OCI-LY1 (cell line): Measurements from ENCODE around the gene HINT1.

Source experiments
- H2AFZ ChIP-seq: fragments of 200-600 bp; sonication (generic), shearing (Covaris generic); 2 replicates; pipeline ENCODE4 v1.6.0; 2014; ENCODE audit warnings: antibody characterized with exemption, mild to moderate bottlenecking, low read length
- H3F3A ChIP-seq: fragments of 200-600 bp; sonication (generic), shearing (Covaris generic); 2 replicates; pipeline ENCODE4 v1.6.0; 2014; ENCODE audit warnings: mild to moderate bottlenecking, antibody characterized with exemption, low read length, moderate library complexity; ENCODE audit not compliant: insufficient read depth
- H3K27ac ChIP-seq: fragments of 200-600 bp; sonication (generic); 2 replicates; pipeline ENCODE4 v1.5.1; 2014; ENCODE audit warnings: low read length, mixed run types, mild to moderate bottlenecking, low read depth; ENCODE audit not compliant: poor library complexity, severe bottlenecking
- H3K27me3 ChIP-seq: fragments of 200-600 bp; sonication (generic); 2 replicates; pipeline ENCODE4 v1.6.0; 2014; ENCODE audit warnings: antibody characterized with exemption, mild to moderate bottlenecking, low read length, moderate library complexity; ENCODE audit not compliant: insufficient read depth
- H3K36me3 ChIP-seq: fragments of 200-600 bp; sonication (generic); 2 replicates; pipeline ENCODE4 v1.6.1; 2014; ENCODE audit warnings: mild to moderate bottlenecking, antibody characterized with exemption, low read length, moderate library complexity, mixed read lengths; ENCODE audit not compliant: insufficient read depth
- H3K4me1 ChIP-seq: fragments of 200-600 bp; sonication (generic); 2 replicates; pipeline ENCODE4 v1.5.1; 2014; ENCODE audit warnings: mild to moderate bottlenecking, low read length, moderate library complexity; ENCODE audit not compliant: insufficient read depth, severe bottlenecking
- H3K4me2 ChIP-seq: fragments of 200-600 bp; sonication (generic), shearing (Covaris generic); 2 replicates; pipeline ENCODE4 v1.6.1; 2014; ENCODE audit warnings: low read length
- H3K4me3 ChIP-seq: fragments of 200-600 bp; sonication (generic); 2 replicates; pipeline ENCODE4 v1.5.1; 2014; ENCODE audit warnings: low read length, low read depth, mild to moderate bottlenecking, mixed read lengths; ENCODE audit not compliant: poor library complexity, severe bottlenecking
- H3K79me2 ChIP-seq: fragments of 200-600 bp; shearing (Covaris generic); 2 replicates; pipeline ENCODE4 v1.6.1; 2016; ENCODE audit warnings: mixed run types, low read length, mixed read lengths; ENCODE audit not compliant: insufficient read depth
- H3K9ac ChIP-seq: fragments of 200-600 bp; sonication (generic), shearing (Covaris generic); 2 replicates; pipeline ENCODE4 v1.6.1; 2014; ENCODE audit warnings: mild to moderate bottlenecking, low read length, mixed read lengths
- H3K9me2 ChIP-seq: fragments of 200-600 bp; sonication (generic), shearing (Covaris generic); 2 replicates; pipeline ENCODE4 v1.6.1; 2014; ENCODE audit warnings: low read depth, mild to moderate bottlenecking, low read length, mixed read lengths
- H3K9me3 ChIP-seq: fragments of 200-600 bp; shearing (Covaris generic); 2 replicates; pipeline ENCODE4 v1.6.1; 2014; ENCODE audit warnings: low read length, mixed read lengths
- H4K20me1 ChIP-seq: fragments of 200-600 bp; sonication (generic), shearing (Covaris generic); 2 replicates; pipeline ENCODE4 v1.6.0; 2016; ENCODE audit warnings: mild to moderate bottlenecking, low read length; ENCODE audit not compliant: insufficient read depth
- EZH2 ChIP-seq: fragments of 200-600 bp; sonication (generic), shearing (Covaris generic); IDR thresholded peaks from 2 replicates; pipeline ENCODE4 v1.8.0; 2017; ENCODE audit warnings: borderline replicate concordance, mixed run types, mild to moderate bottlenecking, antibody characterized with exemption, low read length, moderate library complexity, mixed read lengths
- TF ChIP-seq, protein P1 (sequence below): fragments of 200-600 bp; sonication (generic), shearing (Covaris generic); IDR thresholded peaks from 2 replicates; pipeline ENCODE4 v1.5.1; 2017; ENCODE audit warnings: mild to moderate bottlenecking, antibody characterized with exemption, low read length, moderate library complexity, mixed read lengths

Gene HINT1

DNA sequence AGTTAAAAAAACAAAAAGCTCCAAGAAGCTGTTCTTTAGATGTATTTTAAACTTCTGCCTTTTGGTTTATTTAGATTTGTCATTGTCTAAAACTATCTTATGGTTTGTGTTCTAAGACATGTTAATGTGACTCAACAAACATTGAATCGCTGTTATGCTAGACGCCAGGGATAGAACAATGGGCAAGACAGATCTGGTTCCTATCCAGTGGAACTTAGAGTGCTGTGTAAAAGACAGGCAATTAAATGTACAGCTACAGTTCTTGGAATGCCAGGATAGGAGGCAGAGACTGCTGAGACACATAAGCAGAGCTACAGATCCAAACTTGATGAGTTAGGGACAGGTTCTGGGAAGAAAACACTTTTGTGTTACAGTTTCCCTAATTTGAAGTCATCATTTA lies 28.1 kb upstream of the HINT1 start:
- TF ChIP-seq EZH2: no peak
- TF ChIP-seq, protein P1, sequence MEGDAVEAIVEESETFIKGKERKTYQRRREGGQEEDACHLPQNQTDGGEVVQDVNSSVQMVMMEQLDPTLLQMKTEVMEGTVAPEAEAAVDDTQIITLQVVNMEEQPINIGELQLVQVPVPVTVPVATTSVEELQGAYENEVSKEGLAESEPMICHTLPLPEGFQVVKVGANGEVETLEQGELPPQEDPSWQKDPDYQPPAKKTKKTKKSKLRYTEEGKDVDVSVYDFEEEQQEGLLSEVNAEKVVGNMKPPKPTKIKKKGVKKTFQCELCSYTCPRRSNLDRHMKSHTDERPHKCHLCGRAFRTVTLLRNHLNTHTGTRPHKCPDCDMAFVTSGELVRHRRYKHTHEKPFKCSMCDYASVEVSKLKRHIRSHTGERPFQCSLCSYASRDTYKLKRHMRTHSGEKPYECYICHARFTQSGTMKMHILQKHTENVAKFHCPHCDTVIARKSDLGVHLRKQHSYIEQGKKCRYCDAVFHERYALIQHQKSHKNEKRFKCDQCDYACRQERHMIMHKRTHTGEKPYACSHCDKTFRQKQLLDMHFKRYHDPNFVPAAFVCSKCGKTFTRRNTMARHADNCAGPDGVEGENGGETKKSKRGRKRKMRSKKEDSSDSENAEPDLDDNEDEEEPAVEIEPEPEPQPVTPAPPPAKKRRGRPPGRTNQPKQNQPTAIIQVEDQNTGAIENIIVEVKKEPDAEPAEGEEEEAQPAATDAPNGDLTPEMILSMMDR: no peak
- Histone ChIP-seq H4K20me1 (no peaks in the 10 kb centered on the region), H3K36me3 (peaks cover 12% of the 10 kb centered on the region), H3K4me3 (no peak overlapping the region), H3F3A (no peaks in the 10 kb centered on the region), H3K4me1 (no peaks in the 10 kb centered on the region), H3K9me3 (no peaks in the 10 kb centered on the region), H3K9ac (no peak overlapping the region), H3K4me2 (no peak overlapping the region), H3K27ac (no peak overlapping the region), H3K9me2 (no peaks in the 10 kb centered on the region), H3K27me3 (no peaks in the 10 kb centered on the region), H2AFZ (no peak overlapping the region), H3K79me2 (no peaks in the 10 kb centered on the region)

DNA sequence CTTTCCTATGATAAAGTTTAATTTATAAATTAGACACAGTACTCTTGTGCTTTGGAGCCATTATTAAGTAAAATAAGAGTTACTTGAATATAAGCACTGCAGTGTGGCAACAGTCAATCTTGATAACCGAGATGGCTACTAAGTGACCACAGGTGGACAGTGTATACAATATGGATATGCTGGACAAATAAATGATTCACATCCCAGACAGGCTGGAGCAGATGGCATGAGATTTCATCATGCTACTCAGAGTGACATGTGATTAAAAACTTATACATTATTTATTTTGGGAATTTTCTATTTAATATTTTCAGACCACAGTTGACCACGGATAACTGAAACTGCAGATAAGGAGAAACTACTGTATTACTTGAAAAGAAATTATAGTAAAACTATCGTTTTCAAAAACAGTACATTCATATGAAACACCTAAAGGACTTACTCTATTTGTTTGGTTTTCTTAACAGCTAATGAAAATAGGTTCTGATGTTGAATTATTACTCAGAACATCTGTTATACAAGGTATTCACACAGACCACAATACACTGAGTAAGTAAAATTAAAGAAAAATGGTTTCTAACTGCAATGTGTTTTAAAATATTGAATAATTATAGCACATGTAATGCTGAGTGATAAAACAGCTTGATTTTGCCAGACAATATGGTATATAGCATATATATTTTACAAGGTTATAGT lies 21.7 kb upstream of the HINT1 start:
- Histone ChIP-seq H3K4me2 (no peak overlapping the region), H3K9me3 (no peaks in the 10 kb centered on the region), H2AFZ (no peak overlapping the region), H3K36me3 (peaks cover 36% of the 10 kb centered on the region), H3F3A (no peaks in the 10 kb centered on the region), H3K79me2 (no peaks in the 10 kb centered on the region; the same call in 1 of the 2 replicates), H3K4me3 (no peak overlapping the region), H3K27ac (no peak overlapping the region), H3K9ac (no peak overlapping the region), H3K4me1 (peaks cover 11% of the 10 kb centered on the region), H3K27me3 (no peaks in the 10 kb centered on the region), H4K20me1 (no peaks in the 10 kb centered on the region), H3K9me2 (no peaks in the 10 kb centered on the region)
- no peak for TF ChIP-seq EZH2
- TF ChIP-seq, protein P1: no peak

DNA sequence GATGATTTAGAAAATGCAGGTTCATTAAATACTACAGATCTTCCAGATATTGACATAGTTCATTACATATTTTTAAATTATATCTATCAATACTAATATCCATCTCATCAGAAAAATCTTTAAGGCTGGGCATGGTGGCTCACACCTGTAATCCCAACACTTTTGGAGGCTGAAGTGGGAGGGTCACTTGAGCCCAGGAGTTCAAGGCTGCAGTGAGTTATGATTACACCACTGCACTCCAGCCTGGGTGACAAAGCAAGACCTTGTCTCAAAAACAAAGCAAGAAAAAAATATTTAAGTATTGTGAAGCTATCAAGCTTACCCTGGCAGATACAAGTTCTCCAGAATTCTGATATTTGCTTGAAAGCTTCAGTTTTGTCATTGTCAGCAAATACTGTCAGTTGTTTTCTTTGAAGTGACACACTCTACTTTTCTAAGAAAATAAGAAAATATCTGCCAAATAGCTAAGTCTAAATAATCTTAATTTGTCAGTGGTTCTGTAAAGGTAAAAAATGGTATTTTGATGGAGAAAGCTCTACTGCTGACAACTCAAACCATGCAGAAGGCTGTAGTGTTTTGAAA lies 20.6 kb upstream of the HINT1 start:
- Histone ChIP-seq H3K9ac (no peak overlapping the region), H3K9me2 (no peaks in the 10 kb centered on the region), H3K27ac (no peak overlapping the region), H3K4me2 (no peak overlapping the region), H3F3A (no peaks in the 10 kb centered on the region), H3K9me3 (no peaks in the 10 kb centered on the region), H2AFZ (no peak overlapping the region), H4K20me1 (no peaks in the 10 kb centered on the region), H3K27me3 (no peaks in the 10 kb centered on the region), H3K4me3 (no peak overlapping the region), H3K36me3 (peaks cover 39% of the 10 kb centered on the region), H3K4me1 (peaks cover 15% of the 10 kb centered on the region), H3K79me2 (no peaks in the 10 kb centered on the region; the same call in 1 of the 2 replicates)
- no peak for TF ChIP-seq EZH2
- TF ChIP-seq, protein P1: no peak
